22Rv1 (cell line): ENCODE results near the gene ASCL5.

Source experiments
- CTCF ChIP-seq: fragments of 450-650 bp; IDR thresholded peaks from 2 replicates; pipeline ENCODE4 v1.5.1; 2017; ENCODE audit warnings: mild to moderate bottlenecking
- ZFX ChIP-seq: fragments of 450-650 bp; IDR thresholded peaks from 2 replicates; pipeline ENCODE4 v1.6.1; 2017; ENCODE audit warnings: antibody characterized with exemption, borderline replicate concordance

GRCh38 chr1:201173736-201174135 lies 46.8 kb upstream of the ASCL5 start:
- TF ChIP-seq CTCF (no peak), ZFX (no peak)
